Upper lobe of left lung (tissue), 4 donors: ENCODE results near the gene DPP9.

Source experiments
- CTCF ChIP-seq, 6 experiments: fragments of 450-650 bp in 4 of 6; fragments of 200-600 bp in 2 of 6; sonication (generic) in 2 of 6; IDR thresholded peaks; one replicate each; pipeline ENCODE4 v1.5.1; 2016 to 2019; ENCODE audit warnings: antibody characterized with exemption in 6 of 6
- EP300 ChIP-seq, 4 donors: sonication (generic); formaldehyde crosslinking; IDR thresholded peaks; one replicate each; pipeline ENCODE4 v1.5.1; 2017; ENCODE audit warnings: antibody characterized with exemption in 4 of 4, control low read depth in 2 of 4
- POLR2A ChIP-seq, 4 donors: fragments of 450-650 bp; IDR thresholded peaks; one replicate each; pipeline ENCODE4 v1.5.1; 2016 to 2017; ENCODE audit warnings: antibody characterized with exemption in 4 of 4, mild to moderate bottlenecking in 2 of 4

- peak in 5 of 6 experiments; percentile 20 to 53 (median 25) for TF ChIP-seq CTCF (IDR thresholded peaks at IDR 0.05)
- no peak for TF ChIP-seq POLR2A (IDR thresholded peaks at IDR 0.05)
- TF ChIP-seq EP300 (IDR thresholded peaks at IDR 0.05): no peak
Observed at GRCh38 chr19:4676955-4677731, 46.5 kb downstream of the DPP9 start.
